Activated CD4-positive, alpha-beta T cell treated with anti-CD3 and anti-CD28 coated beads for 1 hour (primary cell): ENCODE results near the gene SORCS3.

Source experiments
- DNase-seq: peaks from one replicate; pipeline ENCODE4 v3.0.0-alpha.2; 2020

The SORCS3 gene

DNA sequence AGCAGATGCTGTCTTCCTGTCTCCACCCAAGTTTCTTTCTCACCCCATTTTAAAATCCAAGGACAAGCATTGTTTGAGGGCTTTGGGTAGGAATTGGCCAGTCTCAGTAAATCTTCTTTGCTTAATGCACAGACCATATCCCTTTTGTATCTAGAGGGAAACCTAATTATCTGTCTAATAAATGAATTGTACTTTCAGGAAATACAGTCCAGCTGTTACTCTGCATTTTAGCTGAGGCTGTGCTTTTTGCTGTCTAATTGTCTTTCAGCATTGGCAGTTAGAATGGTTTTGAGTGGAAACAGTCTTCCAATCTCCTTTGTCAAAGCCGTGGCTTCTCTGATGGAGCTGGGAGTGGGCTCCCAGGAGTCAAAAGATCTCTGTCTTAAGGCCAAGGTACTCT is 388.2 kb downstream of the SORCS3 start:
- no peak for DNase-seq

DNA sequence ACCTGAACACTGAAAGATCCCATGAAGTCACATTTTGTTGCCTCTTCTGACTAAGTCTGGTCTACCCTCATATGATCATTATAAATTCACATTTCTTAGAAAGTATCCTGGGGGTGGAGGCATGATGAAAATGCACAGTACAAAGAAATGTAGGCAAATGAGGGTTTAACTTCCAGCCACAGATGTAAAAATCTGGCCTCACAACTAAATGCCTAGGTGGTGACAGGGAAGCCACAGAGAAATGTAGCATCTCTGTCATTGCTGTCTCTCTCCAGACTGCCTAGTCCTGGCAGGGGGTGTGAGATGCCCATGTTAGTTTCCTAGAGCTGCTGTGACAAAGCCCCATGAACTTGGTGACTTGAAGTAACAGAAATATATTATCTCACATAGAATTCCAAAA is 395.9 kb downstream of the SORCS3 start:
- no peak for DNase-seq

DNA sequence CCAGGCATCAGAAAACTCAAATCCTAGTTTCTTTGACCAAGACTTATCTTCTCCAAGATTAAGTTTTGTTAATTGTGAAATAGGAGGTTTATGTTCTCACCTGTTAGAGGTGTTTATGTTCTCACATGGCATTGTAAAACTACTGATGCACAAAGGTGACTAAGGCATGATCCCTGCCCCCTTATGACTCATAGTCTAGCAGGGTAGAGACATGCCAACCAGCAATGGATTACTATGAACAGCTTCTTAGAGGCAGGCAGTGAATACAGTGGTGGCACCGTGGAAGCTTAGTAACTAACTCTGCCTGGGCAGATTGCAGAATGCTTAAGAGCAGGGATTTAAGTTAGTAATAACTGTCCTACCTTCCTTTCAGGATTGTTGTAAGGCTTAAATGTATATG is 400.9 kb downstream of the SORCS3 start:
- DNase-seq = no peak

DNA sequence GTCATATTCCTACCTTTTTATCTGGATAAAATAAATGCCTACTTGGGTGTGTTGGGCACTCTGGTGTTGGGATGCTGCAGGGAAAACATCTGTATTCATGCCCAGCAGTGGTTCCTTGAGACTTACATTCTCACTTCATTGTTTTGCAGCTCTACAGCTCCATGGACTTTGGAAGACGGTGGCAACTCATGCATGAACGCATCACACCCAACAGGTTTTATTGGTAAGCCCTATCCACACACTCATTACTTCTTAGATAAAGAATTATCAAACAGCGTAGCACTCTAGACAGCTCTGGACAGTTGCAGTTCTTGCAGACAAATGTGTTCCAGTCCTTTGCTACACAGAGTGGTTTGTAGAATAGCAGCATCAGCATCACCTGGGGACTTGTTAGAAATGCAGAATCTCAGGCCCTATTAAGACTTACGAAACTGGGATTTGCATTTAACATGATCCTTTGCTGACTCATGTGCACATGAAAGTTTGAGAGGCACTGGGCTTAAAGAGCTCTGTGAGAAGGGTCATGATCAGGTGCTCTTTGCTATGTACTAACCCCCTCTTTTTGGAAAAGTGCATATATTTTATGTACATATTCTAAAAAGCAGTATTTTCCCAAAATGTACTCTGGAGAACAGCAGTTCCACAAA is 401.9 kb downstream of the SORCS3 start:
- no peak for DNase-seq

DNA sequence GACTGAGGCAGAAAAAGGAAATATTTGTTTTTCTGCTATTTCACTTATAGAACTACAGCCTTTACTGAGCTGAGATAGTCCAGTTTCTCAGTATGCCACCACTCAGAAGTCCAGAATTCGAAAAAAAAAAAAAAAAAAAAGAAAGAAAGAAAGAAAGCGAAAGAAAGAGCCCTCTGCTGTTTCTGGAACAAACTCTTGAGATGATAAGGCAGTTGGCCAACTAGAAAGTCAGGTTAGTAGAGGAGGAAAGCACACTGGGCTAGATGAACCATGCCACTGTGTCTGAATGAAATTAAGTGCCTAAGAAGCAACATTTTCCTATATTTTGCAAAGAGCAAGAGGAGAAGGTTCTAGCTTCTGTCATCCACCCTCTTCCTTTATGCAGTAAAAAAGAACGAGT is 403.8 kb downstream of the SORCS3 start:
- DNase-seq = no peak

DNA sequence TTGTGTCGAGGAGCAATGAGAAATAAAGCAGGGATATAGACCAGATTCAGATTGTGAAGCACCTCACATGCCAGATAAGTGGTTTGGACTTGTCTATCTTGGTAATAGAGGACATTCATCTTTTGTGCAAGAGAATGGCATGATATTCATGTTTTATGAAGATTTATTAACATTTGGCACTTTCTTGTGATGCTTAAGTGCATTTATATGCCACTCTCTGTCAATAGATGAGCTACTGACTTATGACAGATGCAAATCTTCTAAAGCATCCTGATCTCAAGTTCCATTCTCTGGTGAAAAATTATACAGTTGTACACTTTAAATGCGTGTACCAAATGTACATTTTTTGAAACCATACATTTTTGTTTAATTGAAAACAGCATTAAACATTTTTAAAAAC is 415.3 kb downstream of the SORCS3 start:
- DNase-seq = no peak

DNA sequence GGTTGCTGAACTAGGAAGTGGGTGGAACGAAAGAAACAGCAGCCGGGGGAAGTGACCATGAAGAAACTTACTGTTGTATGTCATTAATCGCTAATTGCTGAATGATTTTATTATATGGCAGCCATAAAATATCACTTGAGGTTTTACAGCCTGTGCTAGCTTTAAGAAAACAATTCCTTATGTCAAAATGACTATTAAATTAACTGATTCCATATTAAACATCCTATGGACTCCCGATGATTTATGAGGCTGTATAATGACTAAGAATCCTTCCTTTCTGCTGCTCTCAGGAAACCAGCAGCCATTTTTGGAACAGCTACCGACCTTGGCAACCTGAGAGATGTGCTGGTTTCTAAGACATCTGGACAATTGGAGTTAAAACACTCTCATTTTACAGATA is 421.9 kb downstream of the SORCS3 start:
- no peak for DNase-seq

DNA sequence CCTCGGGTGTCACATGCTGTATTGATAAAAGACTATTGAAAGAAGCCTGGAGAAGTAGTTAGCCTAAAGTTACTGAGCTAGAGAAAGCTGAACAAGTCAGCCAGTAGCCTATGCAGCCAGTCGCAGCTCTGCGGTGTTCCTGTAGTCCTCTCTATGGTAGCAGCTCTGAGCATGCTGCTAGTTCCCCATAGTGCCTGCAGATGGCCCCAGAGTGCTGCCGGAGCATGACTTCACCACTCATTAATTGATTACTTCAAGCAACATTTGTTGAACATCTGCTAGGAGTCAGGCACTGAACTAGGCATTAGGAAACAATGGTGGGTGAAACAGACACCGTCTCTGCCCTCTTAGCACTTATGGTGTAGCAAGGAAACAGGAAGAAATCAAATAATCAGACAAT is 422.7 kb downstream of the SORCS3 start:
- DNase-seq = no peak

DNA sequence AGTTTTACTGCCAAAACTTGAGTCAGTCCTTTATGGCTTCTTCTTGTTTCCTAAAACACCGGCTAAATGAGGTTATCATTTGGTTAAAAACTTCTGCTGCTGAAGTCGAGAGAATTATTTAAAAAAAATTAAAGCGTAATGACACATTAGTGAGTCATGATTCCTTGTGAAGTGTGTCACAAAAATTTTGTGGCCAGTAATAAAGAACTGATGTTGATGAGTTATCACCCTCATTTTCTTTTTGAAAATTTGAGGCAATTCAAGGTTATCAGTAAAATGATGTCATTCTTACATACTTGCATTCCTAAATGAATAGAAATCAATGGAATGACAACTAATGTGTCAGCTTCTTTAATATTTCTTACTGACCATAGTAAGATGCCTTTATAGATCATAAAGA is 427.4 kb downstream of the SORCS3 start:
- DNase-seq = no peak

DNA sequence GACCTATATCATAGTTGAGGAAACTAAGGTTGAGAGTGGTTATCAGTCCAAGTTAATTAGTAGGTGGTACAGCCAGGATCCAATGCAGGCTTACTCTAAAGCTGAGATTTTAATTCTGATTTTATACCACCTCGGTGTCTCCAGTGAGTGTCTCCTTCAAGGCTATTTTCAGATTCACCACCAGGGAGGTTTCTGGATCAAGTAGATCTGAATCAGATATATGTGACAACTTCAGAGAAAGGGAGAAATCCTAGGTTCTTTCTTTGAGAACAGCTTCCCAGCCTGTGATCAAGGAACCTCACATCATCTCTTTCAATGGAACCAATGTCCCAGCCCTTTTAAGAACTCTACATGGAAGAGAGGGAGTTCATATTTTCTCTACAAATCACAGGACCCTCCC is 429.2 kb downstream of the SORCS3 start:
- no peak for DNase-seq

DNA sequence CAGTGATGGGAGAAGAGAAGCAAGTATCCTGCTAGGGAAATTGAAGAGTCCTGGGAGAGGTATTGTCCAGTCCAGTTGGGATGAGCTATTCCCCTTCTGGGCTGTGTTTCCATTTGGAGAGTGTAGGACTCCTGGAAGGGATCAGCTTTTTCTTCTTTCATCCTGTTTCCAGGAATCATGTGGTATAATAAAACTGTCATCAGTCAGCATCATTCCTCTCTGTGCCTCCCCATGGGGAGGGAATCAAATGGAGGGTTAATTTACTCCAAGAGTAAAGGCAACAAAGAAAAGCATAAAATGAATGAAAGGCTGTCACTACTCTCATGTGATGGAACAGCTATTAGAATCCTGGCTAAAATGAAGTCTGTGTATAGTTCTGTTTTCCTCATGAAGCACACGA is 429.9 kb downstream of the SORCS3 start:
- DNase-seq = no peak

DNA sequence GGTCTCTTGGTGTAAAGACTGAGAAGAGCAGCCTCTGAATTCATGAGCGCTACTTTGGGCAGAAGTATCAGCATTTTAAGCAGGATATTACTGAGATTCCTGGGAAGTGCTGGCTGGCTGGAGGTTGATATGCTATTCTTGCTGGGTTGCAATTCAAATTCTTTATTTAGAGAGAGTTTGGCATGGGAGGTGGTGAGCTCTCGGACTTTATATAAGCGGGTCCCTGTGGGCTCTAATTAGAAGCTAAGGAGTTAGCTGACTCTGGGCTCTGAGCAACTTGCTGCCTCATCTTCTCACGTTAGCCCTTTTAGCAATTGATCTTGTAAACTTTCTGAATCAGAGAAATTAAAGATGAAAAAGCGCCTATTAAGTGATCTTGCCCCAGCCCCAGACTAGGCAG is 430.9 kb downstream of the SORCS3 start:
- DNase-seq = no peak

DNA sequence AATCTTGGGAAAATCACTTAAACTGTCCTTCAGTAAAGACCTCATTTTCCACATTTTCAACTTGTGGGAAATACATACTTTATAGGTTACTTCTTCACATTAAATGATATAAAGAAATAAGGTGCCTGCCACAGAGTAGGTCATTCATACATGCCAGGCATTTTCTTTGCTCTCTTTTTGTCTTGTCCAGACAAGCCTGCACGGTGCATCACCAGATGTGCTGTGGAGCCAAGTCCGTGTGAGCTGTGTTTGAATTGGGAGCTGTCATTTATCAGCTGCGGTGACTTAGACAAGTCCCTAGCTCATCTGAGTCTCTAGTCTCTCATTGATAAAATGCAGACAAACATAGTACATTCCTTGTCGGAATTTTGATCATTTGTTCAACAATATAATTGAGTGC is 432.9 kb downstream of the SORCS3 start:
- no peak for DNase-seq

DNA sequence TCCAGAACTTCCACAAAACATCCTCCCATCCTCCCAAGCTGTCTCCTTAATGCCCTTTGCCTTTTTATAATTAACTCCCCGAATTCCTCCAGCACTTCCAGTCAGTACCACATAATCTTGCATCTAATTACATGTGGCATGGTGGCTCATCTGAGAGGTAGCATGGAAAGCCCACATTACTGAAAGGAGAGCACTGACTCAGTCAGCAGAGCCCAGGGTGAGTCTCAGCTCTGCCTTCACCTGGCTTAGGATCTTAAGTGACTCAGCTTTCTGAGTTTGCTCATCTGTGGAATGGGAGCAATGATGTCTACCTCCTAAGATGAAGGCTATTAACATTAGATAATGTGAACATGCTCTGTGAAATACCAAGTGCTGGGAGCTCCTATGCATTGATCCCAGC is 433.9 kb downstream of the SORCS3 start:
- DNase-seq = no peak

DNA sequence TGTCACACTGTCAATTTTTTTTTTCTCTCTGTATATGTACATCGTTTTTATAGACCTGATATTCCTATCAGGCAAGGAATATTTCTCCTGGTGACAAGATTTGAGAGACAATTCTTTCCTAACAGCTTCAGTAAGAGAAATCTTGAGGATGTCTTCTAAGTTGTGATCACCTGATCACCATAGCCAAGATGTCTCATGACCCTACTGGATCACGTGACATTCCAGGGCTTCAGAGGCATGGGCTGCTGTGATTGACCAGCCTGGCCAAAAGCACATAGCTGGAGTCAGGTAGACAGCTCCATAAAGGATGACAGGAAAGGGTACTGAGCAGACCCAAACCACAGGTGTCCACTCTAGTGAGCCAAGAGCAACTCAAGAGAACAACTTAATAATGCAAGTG is 444.9 kb downstream of the SORCS3 start:
- no peak for DNase-seq

DNA sequence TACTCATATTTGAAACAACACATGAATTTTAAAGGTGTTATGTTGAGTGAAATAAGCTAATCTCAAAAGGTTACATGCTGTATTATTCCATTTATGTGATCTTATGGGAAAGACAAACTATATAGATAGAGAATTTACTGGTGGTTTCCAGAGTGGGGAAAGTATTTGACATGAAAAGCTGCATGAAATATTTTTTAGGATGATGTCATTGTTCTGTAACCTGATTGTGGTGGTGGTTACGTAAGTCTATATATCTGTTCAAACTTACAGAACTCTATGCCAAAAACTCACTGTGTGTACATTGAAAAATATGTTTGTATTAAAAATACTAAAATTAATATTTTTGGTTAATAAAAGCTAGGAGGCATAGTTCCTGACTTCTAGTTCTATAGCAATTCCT is 453.0 kb downstream of the SORCS3 start:
- no peak for DNase-seq

DNA sequence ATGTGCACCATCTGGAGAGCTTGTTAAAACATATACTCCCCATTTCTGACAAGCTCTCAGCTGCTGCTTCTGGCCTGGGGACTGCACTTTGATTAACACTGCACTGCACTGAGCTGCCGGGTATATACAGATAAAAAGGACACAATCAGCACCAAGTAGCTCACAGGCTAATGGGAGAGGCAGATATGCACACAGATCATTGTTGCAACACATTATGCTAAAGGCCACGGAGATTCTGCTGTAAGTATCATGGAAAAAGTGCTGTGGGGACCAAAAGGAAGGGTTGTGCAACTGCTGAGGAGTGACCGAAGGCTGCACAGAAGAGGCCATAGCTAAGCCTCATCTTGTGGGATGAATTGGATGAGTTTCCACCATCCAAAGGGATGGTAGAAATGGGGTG is 455.2 kb downstream of the SORCS3 start:
- no peak for DNase-seq

DNA sequence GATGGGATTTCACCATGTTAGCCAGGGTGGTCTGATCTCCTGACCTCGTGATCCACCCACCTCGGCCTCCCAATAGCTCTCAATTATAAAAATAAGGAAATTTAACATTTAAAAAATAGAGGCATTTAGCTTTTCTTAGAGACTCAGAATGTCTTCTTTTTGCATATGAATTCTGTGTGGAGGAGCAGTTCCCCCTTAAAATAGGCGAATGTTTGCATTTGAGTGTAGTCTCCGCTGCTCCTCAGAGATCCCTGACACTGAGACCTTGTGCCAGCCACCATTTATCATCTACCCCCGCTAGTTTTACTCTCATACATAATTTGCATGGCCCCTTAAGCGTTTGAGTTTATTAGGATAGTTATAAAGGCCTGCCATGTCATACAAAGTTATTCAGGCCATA is 461.9 kb downstream of the SORCS3 start:
- no peak for DNase-seq

DNA sequence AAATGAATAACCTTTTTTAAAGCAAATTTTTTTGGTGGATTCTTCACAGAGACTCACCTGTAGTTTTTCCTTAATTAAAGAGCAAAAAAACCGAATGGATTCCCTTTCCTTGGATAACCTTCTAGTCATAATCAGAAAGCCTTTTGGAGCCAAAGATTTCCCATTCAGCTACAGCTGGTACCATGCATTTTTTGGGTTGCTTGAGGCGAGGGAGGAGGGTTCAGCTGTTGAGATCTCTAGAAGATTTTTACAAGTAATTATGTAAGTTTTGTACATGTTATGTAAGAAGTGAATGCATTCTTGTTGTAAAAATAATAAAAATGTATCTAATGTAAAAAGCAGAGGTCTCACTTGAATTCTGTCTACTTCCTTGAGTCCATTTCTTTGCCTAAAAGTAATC is 463.2 kb downstream of the SORCS3 start:
- no peak for DNase-seq

DNA sequence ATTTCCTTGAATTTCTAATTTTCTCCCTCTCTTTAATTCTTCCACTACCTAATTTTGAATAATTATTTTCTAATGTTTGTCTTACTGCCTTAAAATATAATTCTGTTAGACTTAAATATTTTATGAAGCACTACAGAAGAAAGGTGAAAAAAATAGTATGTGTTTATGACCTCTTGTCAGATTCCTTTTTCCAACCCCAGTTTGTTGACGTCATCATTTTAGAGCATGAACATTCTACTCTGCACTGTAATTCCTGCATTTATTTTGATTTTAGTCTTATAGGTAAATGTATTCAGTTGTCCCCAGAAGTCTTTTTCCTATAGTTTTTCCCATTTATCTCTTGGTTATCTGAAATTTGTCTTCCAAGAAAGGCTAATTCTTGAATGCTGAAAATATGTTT is 468.1 kb downstream of the SORCS3 start:
- no peak for DNase-seq

DNA sequence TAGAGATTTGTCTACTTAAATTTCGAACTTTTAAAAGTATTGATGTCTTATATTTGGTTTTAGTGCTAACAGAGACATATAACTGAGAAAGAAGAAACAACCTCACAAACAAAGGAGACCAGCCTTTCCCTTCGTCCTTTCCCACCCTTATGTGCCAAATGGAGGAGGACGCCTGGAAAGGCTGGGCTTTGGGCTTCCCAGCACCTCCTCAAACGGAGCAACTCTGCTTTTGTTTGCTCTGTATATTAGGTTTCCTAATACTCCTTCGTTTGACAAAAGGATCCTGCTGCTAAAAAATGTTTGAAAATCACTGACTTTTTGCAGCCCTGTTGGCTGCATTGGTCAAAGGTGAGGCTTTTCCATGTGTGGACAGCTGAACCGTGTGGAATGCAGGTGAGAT is 471.8 kb downstream of the SORCS3 start:
- DNase-seq = no peak

DNA sequence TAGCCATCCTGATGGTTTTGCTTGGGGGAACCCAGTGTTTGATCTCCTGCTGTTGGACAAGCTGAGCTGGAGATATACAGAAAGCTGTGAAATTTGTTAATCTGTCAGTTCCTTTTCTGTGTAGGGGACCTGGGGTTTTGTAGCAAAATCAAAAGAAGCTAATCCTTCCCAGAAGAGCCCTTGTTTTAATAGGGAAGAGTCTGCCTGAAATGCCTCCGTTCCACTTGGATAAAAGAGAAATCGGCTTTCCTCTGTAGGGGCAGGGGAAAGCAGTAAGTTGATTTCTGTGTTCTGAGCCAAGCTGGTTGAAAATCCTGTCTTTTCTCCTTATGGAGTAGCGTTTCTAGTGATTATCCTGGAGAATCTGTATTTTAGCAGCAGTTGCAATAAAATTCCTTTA is 472.6 kb downstream of the SORCS3 start:
- no peak for DNase-seq

DNA sequence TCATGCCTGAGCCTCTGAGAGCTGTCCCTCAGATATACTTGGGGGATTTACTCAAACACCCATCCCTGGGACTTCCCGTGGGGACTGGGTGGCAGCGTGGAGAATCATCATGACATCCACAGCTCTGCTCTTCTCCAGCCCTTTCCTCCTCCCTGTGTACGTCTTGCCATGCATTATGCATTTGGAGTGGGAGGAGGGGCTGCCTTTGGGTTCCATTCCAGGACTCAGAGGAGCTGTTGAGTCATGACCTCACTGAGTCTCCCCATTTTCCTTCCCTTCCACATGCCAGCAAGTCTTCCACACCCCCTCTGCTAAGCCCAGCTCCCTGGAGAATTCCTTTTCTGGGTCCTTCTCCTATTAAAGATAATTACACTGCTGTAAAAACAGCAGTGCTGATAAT is 480.7 kb downstream of the SORCS3 start:
- no peak for DNase-seq

DNA sequence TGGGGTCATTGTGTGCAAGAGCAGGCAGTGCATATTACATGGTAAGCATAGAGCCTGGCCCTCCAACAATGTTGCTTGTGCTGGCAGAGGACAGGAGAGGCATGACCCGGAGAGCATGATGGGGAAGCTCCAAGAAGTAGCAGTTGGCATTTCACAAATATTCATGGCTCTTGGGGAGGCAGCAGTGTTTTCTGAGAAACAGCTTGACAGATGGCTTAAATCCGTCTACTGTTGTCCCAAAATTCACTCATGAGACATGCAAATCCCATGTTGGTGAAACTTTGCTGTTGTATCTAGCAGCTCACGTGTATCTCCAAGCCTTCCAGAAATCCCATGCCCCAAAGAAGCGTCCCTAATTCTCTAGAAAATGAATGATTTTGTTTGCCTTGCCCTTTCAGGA is 487.0 kb downstream of the SORCS3 start:
- DNase-seq = no peak

DNA sequence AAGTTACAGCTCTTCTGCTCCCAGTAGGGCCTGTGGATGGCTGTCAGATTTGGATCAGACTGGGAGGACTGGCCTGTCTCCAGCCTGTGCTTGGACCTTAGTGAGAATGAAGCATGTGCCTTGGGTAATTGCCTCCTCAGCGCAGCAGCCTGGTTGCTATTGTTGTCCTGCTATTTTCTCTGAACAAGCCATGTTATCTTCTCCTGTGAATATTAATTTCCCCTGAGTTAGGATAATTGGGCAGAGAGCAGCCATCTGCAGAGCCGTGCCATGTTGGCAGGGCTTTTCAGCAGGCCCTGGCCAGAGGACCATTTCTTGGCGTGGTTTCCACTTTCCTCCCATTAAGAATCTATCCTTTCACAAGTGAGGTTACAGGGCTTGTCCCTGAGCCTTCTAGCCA is 497.3 kb downstream of the SORCS3 start:
- no peak for DNase-seq

DNA sequence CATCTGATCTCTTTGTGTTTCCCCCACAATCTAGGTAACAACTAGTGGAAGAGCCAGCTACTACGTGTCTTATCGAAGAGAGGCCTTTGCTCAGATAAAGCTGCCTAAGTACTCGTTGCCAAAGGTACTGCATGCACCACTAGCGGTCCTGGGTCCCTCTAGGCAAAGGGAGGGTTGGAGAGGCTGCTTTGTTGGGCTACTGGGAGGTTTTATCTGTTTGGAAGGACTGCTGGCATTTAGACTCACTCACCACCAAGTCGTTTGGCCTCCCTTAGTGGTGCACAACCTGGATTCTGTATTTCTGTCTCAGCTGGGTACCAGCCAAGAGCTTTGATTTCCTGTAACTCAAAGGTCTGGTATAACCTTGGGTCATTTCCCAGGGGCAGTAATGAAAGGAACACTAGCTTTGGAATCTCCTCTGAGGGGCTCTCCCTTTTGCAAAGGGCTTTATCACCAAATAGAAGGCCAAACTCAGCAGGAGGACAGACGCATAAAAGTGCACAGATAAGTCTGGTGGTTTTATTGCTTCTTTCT is 498.3 kb downstream of the SORCS3 start:
- DNase-seq = no peak
